Stimulated activated CD8-positive, alpha-beta memory T cell treated with anti-CD3 and anti-CD28 coated beads, Interleukin-7, amount 100 ng/mL, for 4 hours (primary cell): ENCODE data around the gene ETF1.
A peak's percentile ranks its signal among the peaks of the same experiment; 100 is the strongest.
"Not testable (repeated sequence)": the region's sequence is repeated elsewhere in the genome, so short reads cannot be mapped to it uniquely, and the experiment has no call there.

Experiments used
- DNase-seq, 2 donors: peaks; one replicate each; pipeline ENCODE4 v3.0.0-alpha.2; 2020; ENCODE audit warnings: low read depth in 2 of 2

Gene ETF1

GRCh38 chr5:138490648-138491283, 52.3 kb downstream of the ETF1 start:
- no peak for DNase-seq

GRCh38 chr5:138489683-138490061, 53.4 kb downstream of the ETF1 start:
- no peak for DNase-seq

DNA sequence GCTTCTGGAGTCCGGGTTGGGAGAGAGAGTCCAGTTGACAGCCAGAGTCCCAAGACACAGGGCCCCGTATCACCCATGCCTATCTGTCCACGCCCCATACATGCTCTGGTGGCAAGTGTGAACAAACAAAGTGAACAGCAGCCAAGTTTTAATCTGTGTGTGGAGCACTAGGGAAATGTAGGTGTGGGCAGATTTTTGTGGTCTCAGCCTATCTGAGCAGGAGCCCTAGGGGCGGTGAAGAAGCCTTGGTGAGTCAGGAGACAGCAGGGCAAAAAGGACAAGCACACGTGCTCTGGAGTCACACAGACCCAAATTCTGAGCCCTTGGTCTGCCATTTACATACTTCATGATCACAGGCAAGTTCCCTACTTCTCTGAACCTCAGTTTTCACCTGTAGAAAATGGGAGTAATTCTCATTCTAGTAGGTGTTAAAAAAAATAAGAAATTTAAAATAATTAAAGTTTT, 54.5 kb downstream of the ETF1 start:
- DNase-seq = no peak

DNA sequence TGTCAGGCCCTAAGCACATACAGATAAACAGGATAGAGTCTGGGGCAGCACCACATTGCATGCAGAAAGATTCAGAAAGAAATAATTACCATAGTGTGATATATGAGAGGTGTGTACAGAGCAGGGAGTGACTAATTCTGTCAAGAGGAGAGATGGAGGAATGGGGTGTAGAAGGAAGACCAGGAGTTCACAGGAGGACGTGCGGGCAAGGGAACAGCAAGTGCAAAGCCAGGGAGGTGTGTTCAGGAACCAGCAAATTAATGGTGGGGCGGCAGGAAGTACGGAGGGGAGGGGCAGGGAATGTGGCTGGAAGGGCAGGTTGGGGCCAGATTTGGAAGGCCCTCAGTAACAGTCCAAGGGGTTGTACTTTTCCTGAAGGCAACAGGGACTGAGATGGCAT, 60.4 kb downstream of the ETF1 start:
- DNase-seq = no peak

DNA sequence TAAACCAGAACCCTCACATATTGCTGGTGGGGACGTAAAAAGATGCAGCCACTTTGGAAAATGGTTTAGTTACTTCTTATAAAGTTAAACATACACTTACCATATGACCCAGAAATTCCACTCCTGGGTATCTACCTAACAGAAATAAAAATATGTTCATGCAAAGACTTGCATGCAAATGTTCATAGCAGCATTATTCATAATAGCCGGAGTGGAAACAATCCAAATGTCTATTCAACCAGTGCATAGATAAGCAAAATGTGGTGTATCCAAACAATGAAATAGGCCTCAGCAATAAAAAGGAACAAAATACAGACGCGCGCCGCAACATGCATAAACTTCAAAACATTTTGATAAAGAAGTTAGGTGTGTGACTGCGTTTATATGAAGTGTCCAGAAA, 66.1 kb downstream of the ETF1 start:
- DNase-seq = no peak

GRCh38 chr5:138473151-138473550, 69.9 kb downstream of the ETF1 start:
- not testable (repeated sequence) for DNase-seq

- DNase-seq = no peak
Observed at GRCh38 chr5:138472353-138472752, 70.7 kb downstream of the ETF1 start.

DNA sequence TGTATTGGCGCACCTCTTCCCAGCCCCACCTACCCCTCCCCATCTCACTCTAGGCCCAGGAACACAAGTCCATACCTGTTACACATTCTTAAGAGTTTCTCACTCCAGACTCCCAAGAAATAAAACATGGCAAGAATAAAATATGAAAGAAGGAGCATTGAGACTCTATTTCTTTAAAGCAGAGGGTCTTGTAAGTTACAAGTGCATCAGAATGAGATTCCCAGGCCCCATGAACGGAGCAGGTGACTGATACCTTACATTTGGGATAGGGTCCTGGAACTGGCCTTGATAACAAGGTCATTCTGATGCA, 72.0 kb downstream of the ETF1 start:
- DNase-seq = no peak

GRCh38 chr5:138470322-138471051, 72.5 kb downstream of the ETF1 start:
- DNase-seq = no peak

DNA sequence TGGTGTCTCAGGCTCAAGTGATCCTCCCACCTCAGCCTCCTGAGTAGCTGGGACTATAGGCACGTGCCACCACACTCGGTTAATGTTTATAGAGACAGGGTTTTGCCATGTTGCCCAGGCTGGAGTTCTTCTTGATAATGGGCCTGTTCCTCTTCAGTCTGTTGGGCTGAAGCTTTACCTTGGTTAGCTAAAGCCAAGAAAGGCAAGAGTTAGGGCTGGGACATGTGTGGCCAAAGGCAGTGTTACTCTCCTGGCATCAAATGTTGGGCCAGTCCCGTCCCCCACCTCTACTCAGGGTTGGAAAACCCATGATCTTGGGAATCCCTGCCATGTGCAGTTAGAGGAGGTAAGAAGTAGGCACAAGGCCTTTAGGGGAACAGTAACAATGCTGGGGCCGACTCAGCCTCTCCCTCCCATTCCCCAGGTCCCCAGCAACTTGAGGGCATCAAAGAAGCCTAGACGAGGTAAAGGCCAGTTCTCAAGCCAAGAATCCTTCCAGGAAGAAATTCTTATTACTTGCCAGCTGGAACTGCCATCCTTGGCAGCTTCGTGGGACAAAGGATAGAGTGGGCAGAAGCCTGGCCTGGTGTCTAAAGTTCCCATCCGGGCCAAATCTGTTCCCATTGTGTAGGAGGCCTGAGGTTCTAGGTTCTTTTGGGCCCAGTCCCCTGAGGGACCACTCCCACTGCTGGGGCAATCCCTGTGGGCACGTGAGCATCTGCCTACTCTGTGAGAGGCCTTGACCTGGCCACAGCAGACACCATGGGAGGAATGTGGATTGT, 73.3 kb downstream of the ETF1 start:
- no peak for DNase-seq

GRCh38 chr5:138468966-138469539, 74.0 kb downstream of the ETF1 start:
- no peak for DNase-seq

- DNase-seq = no peak
Observed at GRCh38 chr5:138468133-138468965, 74.7 kb downstream of the ETF1 start.

GRCh38 chr5:138467711-138468132, 75.3 kb downstream of the ETF1 start:
- DNase-seq = no peak

- DNase-seq = peak in 1 of 2 donors; percentile 10
Observed at GRCh38 chr5:138466900-138467710, 75.9 kb downstream of the ETF1 start.

DNA sequence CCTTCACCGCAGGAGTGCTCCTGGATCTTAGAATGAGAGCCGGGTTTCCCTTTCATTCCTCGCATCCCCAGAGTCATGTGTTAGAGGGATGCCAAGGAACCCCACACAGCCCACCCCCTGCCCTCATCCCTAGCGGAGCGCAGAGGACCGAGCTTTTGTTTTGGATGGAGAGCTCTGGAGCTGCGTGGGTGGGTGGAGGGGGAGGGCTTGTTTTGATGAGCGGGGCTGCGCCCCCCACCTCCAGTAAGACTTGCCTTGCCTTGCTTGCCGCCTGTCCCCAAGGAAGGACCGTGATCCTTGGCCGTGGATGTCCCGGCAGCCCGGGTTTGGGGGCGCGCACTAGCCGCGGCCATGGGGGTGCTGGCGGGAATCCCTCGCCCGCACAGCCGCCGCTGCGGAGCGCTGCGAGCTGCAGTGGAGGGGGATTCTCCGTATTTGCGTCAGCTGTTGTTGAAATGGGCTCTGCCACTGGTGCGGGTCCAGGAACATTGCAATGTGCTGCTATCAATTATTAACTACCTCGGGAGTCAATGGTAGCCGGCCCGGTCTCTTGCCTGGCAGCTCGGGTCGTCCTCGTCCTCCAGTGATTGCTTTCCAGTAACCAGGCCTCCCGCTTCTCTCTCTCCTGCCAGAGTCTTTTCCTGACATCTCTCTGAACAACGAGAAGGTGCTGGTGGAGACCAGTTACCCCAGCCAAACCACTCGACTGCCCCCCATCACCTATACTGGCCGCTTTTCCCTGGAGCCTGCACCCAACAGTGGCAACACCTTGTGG, 76.7 kb downstream of the ETF1 start:
- peak in 1 of 2 donors; percentile 17 for DNase-seq

GRCh38 chr5:138465261-138466124, 77.5 kb downstream of the ETF1 start, which contains the start of gene EGR1:
EGR1 (plus strand) TSS chr5:138465479; CDS start chr5:138465762, 283 bp downstream.
- DNase-seq = peak; percentile 93 to 96

GRCh38 chr5:138464388-138465260, 78.4 kb downstream of the ETF1 start:
- peak; percentile 94 to 95 for DNase-seq

DNA sequence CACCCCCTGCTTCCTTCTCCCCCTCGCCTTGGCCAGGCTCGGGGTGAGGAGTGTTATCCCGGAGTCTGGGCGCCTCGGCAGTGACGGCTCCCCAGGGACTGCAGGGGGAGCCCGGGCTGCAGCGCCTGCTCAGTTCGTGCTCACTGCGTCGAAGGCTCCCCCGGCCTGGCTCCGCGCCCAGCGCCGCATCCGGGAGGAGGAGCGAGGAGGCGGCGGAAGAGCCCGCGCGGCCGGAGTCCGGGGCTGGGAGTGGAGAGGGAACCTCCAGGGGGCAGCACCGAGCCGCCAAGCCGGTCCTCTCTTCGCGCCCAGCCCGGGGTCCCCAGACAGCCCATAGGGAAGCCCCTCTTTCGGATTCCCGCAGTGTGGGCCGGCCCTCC, 79.0 kb downstream of the ETF1 start:
- DNase-seq = peak; percentile 79 to 91
